H1 (cell line): ENCODE data around the gene SND1. TPM values are rescaled to one million over a fixed set of nuclear protein-coding genes. Genes with fewer than 3 reads are reported as not detected.

ENCODE experiments used
- CTCF ChIA-PET: fragments of 300-600 bp; sonication (Branson Sonifier 250); formaldehyde crosslinking; loops from one replicate; lab custom pipeline; 2021; ENCODE audit not compliant: partially characterized antibody; lab: Charles Lee
- POLR2A ChIA-PET: fragments of 300-600 bp; sonication (Branson Sonifier 250); formaldehyde crosslinking; loops from one replicate; lab custom pipeline; 2021; ENCODE audit warnings: inconsistent platforms; ENCODE audit not compliant: partially characterized antibody; lab: Charles Lee
- DNase-seq, 2 experiments: peaks; one replicate each; pipeline versions ENCODE4 v3.0.0 to v3.0.0-alpha.2; 2010 to 2022; ENCODE audit warnings: low spot score in 2 of 2, low read depth in 1 of 2, mixed read lengths in 1 of 2
- FAIRE-seq: peaks from 2 replicates; lab custom pipeline; 2011; peaks lifted over from hg19 to GRCh38; lab: Jason Lieb, UNC
- H2AFZ ChIP-seq: 2 replicates; pipeline ENCODE4 v1.8.1; 2012; ENCODE audit warnings: low read length, inconsistent platforms
- H2AK5ac ChIP-seq: 2 replicates; pipeline ENCODE4 v1.6.1; 2013; ENCODE audit warnings: low read depth, low read length
- H2BK120ac ChIP-seq: replicated peaks from 2 replicates; pipeline ENCODE3; 2013; ENCODE audit warnings: low read depth, low read length, inconsistent platforms
- H2BK12ac ChIP-seq: 2 replicates; pipeline ENCODE4 v1.6.1; 2013; ENCODE audit warnings: low read depth, low read length
- H2BK15ac ChIP-seq: 2 replicates; pipeline ENCODE4 v1.6.1; 2013; ENCODE audit warnings: low read length
- H2BK20ac ChIP-seq: 2 replicates; pipeline ENCODE4 v1.6.1; 2013; ENCODE audit warnings: low read length
- H2BK5ac ChIP-seq: 2 replicates; pipeline ENCODE4 v1.6.1; 2013; ENCODE audit warnings: low read depth, low read length
- H3K14ac ChIP-seq: 2 replicates; pipeline ENCODE4 v1.6.1; 2013; ENCODE audit warnings: inconsistent platforms; ENCODE audit not compliant: insufficient read length
- H3K18ac ChIP-seq: 2 replicates; pipeline ENCODE4 v1.6.1; 2013; ENCODE audit warnings: low read length; ENCODE audit errors: extremely low read depth
- H3K23ac ChIP-seq: 2 replicates; pipeline ENCODE4 v1.6.1; 2013; ENCODE audit warnings: inconsistent platforms; ENCODE audit not compliant: insufficient read length
- H3K23me2 ChIP-seq: 2 replicates; pipeline ENCODE4 v1.6.1; 2013; ENCODE audit warnings: low read depth, low read length
- H3K27ac ChIP-seq: 2 replicates; pipeline ENCODE4 v1.6.1; 2011; ENCODE audit warnings: low read depth, low read length, inconsistent platforms
- H3K27me3 ChIP-seq, 4 experiments: replicated peaks in 1 of 4; 1 replicate in 1 of 4; 2 replicates in 3 of 4; pipeline versions ENCODE4 v1.6.1 to v1.8.1; 2011 to 2013; ENCODE audit warnings: low read length in 3 of 4, mild to moderate bottlenecking in 3 of 4, inconsistent platforms in 2 of 4, mixed read lengths in 2 of 4, moderate library complexity in 1 of 4; ENCODE audit not compliant: control insufficient read depth in 3 of 4, insufficient read depth in 3 of 4; ENCODE audit errors: extremely low read depth in 1 of 4
- H3K36me3 ChIP-seq, 4 experiments: 2 replicates each; pipeline versions ENCODE4 v1.6.1 to v1.8.1; 2011 to 2013; ENCODE audit warnings: mild to moderate bottlenecking in 4 of 4, low read length in 3 of 4, moderate library complexity in 2 of 4, control low read depth in 1 of 4, inconsistent platforms in 1 of 4; ENCODE audit not compliant: insufficient read depth in 4 of 4, control insufficient read depth in 2 of 4
- H3K4ac ChIP-seq: replicated peaks from 2 replicates; pipeline ENCODE3; 2013; ENCODE audit warnings: low read length, low read depth, mixed read lengths, inconsistent platforms; ENCODE audit not compliant: insufficient read length
- H3K4me1 ChIP-seq, 4 experiments: replicated peaks in 1 of 4; 1 replicate in 1 of 4; 2 replicates in 3 of 4; pipeline versions ENCODE4 v1.6.1 to v1.8.1; 2011 to 2013; ENCODE audit warnings: low read length in 3 of 4, inconsistent platforms in 2 of 4, mixed read lengths in 1 of 4; ENCODE audit not compliant: insufficient read depth in 4 of 4, control insufficient read depth in 3 of 4
- H3K4me2 ChIP-seq, 2 experiments: 2 replicates each; pipeline versions ENCODE4 v1.6.1 to v1.8.1; 2011 to 2013; ENCODE audit warnings: low read depth in 2 of 2, low read length in 2 of 2, control low read depth in 1 of 2, inconsistent platforms in 1 of 2, mild to moderate bottlenecking in 1 of 2; ENCODE audit not compliant: insufficient read depth in 1 of 2
- H3K4me3 ChIP-seq, 4 experiments: fragments of 200-600, 300-600 bp in 1 of 4; sonication (generic), shearing (Covaris generic), sonication (Bioruptor Twin) in 1 of 4; 2 replicates each; pipeline versions ENCODE4 v1.5.1 to v1.8.1; 2011 to 2016; ENCODE audit warnings: low read length in 4 of 4, low read depth in 3 of 4, control low read depth in 2 of 4, inconsistent platforms in 2 of 4, mild to moderate bottlenecking in 2 of 4, mixed read lengths in 1 of 4, moderate library complexity in 1 of 4; ENCODE audit not compliant: insufficient read depth in 2 of 4; ENCODE audit errors: extremely low read depth in 1 of 4
- H3K56ac ChIP-seq: replicated peaks from 2 replicates; pipeline ENCODE3; 2013; ENCODE audit warnings: low read depth, mild to moderate bottlenecking, mixed read lengths, low read length, inconsistent platforms; ENCODE audit not compliant: insufficient read length
- H3K79me1 ChIP-seq: 2 replicates; pipeline ENCODE4 v1.6.1; 2013; ENCODE audit warnings: low read depth, low read length, control low read depth
- H3K79me2 ChIP-seq, 2 experiments: 2 replicates each; pipeline versions ENCODE4 v1.6.1 to v1.8.1; 2012 to 2013; ENCODE audit warnings: low read length in 2 of 2, mild to moderate bottlenecking in 2 of 2, inconsistent platforms in 1 of 2; ENCODE audit not compliant: insufficient read depth in 2 of 2, control insufficient read depth in 1 of 2
- H3K9ac ChIP-seq, 4 experiments: replicated peaks in 1 of 4; 1 replicate in 1 of 4; 2 replicates in 3 of 4; pipeline versions ENCODE4 v1.6.1 to v1.8.1; 2011 to 2013; ENCODE audit warnings: low read depth in 3 of 4, low read length in 3 of 4, control low read depth in 2 of 4, mild to moderate bottlenecking in 2 of 4, moderate library complexity in 2 of 4, inconsistent platforms in 1 of 4; ENCODE audit errors: extremely low read depth in 1 of 4
- H3K9me3 ChIP-seq, 2 experiments: 2 replicates each; pipeline versions ENCODE4 v1.6.1 to v1.8.1; 2012 to 2013; ENCODE audit warnings: mild to moderate bottlenecking in 2 of 2, moderate library complexity in 2 of 2, control low read depth in 1 of 2, inconsistent platforms in 1 of 2, low read depth in 1 of 2, low read length in 1 of 2, mixed read lengths in 1 of 2; ENCODE audit not compliant: insufficient read depth in 2 of 2
- H4K20me1 ChIP-seq, 2 experiments: replicated peaks in 1 of 2; 2 replicates each; pipeline versions ENCODE3 to v1.8.1; 2011 to 2013; ENCODE audit warnings: inconsistent platforms in 2 of 2, low read length in 2 of 2, mild to moderate bottlenecking in 1 of 2; ENCODE audit not compliant: insufficient read depth in 2 of 2, control insufficient read depth in 1 of 2
- H4K5ac ChIP-seq: 2 replicates; pipeline ENCODE4 v1.6.1; 2013; ENCODE audit warnings: low read length, low read depth, mixed read lengths, inconsistent platforms; ENCODE audit not compliant: insufficient read length
- H4K8ac ChIP-seq: 2 replicates; pipeline ENCODE4 v1.8.0; 2013; ENCODE audit warnings: mild to moderate bottlenecking, moderate library complexity, low read length, inconsistent platforms; ENCODE audit not compliant: insufficient read depth; ENCODE audit errors: extremely low read depth
- H4K91ac ChIP-seq: replicated peaks from 2 replicates; pipeline ENCODE3; 2013; ENCODE audit warnings: low read length, mixed read lengths, inconsistent platforms; ENCODE audit not compliant: insufficient read length
- KDM5A ChIP-seq: fragments of 200-600 bp; IDR thresholded peaks from 2 replicates; pipeline ENCODE4 v1.7.1; 2012; ENCODE audit warnings: mild to moderate bottlenecking, low read length, inconsistent platforms, mixed read lengths
- WGBS, 2 experiments: shearing (Covaris generic) in 1 of 2; methylation state at CpG; one replicate each; pipeline versions ENCODE4 v1.1.6 to v1.1.7; 2013 to 2015; ENCODE audit warnings: low lambda C conversion rate in 2 of 2, mixed read lengths in 2 of 2, inconsistent platforms in 1 of 2, low coverage in 1 of 2, missing lambda C conversion rate in 1 of 2; ENCODE audit not compliant: insufficient replicate concordance in 2 of 2, insufficient coverage in 1 of 2, insufficient read length in 1 of 2; ENCODE audit errors: extremely low coverage in 1 of 2, missing lambda C conversion rate in 1 of 2; 5-methylcytosine and 5-hydroxymethylcytosine counted together
- polyA plus RNA-seq, 7 experiments: library from polyadenylated mRNA; depleted of rRNA in 3 of 7; stranded (reverse) in 5 of 7; unstranded in 2 of 7; fragments of >200 nt in 5 of 7; fragments of 200-250 nt in 2 of 7; gene quantifications; 1 replicate in 5 of 7; 2 replicates in 1 of 7; 4 replicates in 1 of 7; pipeline versions ENCODE4 v1.2.1 to v1.2.3, GENCODE V29; 2011 to 2013; ENCODE audit warnings: missing spikeins in 2 of 7, mixed read lengths in 2 of 7
- total RNA-seq: library from RNA; stranded (reverse); fragmentation: NEBNext Ultra II Directional; extraction: Animal tissue kit (Norgen Biotek cat#: 25700); gene quantifications from 2 replicates; pipeline ENCODE4 v1.2.1, GENCODE V29; 2021

The SND1 gene
- total and polyA plus RNA-seq, 2 of the 8 experiments (the other 6 are each of a cell fraction or from before 2014, with no cell fraction given), result 122 to 290 TPM

DNA sequence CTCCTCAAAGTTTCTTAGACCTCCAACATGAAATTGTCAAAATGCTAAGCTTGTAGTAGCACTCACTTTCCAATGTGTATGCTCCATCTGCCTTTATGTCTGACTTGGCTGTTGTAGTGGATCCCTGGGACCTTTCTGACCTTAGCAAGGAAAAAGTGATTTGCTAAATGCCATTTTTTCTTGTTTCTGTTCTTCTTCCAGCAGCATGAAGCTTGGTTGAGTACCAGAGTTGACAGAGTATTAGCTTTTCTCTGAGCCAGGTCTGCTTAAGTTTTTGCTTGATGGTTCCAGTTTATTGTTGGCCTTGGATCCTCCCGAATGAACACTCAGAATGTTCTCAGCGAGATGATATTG, 168.7 kb downstream of the SND1 start:
- Histone ChIP-seq H4K5ac (no peak overlapping the region), H4K8ac (no peak overlapping the region), H3K23me2 (no peaks in the 10 kb centered on the region), H2BK5ac (no peak overlapping the region), H2BK120ac (no peak overlapping the region), H2BK12ac (no peak overlapping the region), H3K4ac (no peak overlapping the region), H2AK5ac (no peak overlapping the region), H3K27ac (no peak overlapping the region), H3K23ac (no peak overlapping the region), H3K79me1 (peaks cover 2% of the 10 kb centered on the region; the same call in 1 of the 2 replicates), H3K18ac (no peak overlapping the region), H3K56ac (no peak overlapping the region), H3K9me3 (no peaks in the 10 kb centered on the region), H2AFZ (no peak overlapping the region), H3K9ac (no peak overlapping the region), H3K14ac (no peak overlapping the region), H3K27me3 (no peaks in the 10 kb centered on the region), H3K79me2 (peaks cover 0 to 68% of the 10 kb centered on the region in 2 experiments; a peak in 3 of 4 replicates), H2BK20ac (no peak overlapping the region), H3K4me2 (no peak overlapping the region), H2BK15ac (no peak overlapping the region), H4K91ac (no peak overlapping the region), H3K4me1 (peaks cover 0 to 16% (median 11%) of the 10 kb centered on the region in 4 experiments; a peak in 3 of 7 replicates), H3K4me3 (no peak overlapping the region), H4K20me1 (peaks cover 13 to 18% of the 10 kb centered on the region in 2 experiments), H3K36me3 (no peaks in the 10 kb centered on the region)
- POLR2A ChIA-PET, result no interaction called here
- FAIRE-seq (no peak), DNase-seq (no peak)
- 97% methylated on average over 2 of the region's 2 CpGs; no CpG with 5 or more reads in 1 of the 2 experiments for whole genome bisulfite sequencing, 2 experiments
- CTCF ChIA-PET, result no interaction called here
- TF ChIP-seq KDM5A, result no peak
